H9 (cell line): ENCODE results near the gene EDAR. TPM values are rescaled to one million over a fixed set of nuclear protein-coding genes. Genes with fewer than 3 reads are reported as not detected.

Experiments
- DNase-seq: peaks from one replicate; pipeline ENCODE4 v3.0.0-alpha.2; 2017
- H2AFZ ChIP-seq: one replicate; pipeline ENCODE4 v1.6.1; 2013; ENCODE audit warnings: mild to moderate bottlenecking, low read length, control low read depth, moderate library complexity
- H2AK5ac ChIP-seq: 2 replicates; pipeline ENCODE4 v1.6.1; 2013; ENCODE audit warnings: low read length, control low read depth, mixed read lengths; ENCODE audit not compliant: insufficient read length
- H2BK120ac ChIP-seq: one replicate; pipeline ENCODE4 v1.6.1; 2013; ENCODE audit warnings: low read depth, mild to moderate bottlenecking, low read length, control low read depth, inconsistent platforms; ENCODE audit not compliant: poor library complexity, severe bottlenecking
- H2BK12ac ChIP-seq: 2 replicates; pipeline ENCODE4 v1.6.1; 2013; ENCODE audit warnings: low read length, control low read depth, mixed read lengths, low read depth; ENCODE audit not compliant: insufficient read length
- H2BK15ac ChIP-seq: 2 replicates; pipeline ENCODE4 v1.6.1; 2013; ENCODE audit warnings: low read depth, low read length, control low read depth
- H2BK20ac ChIP-seq: one replicate; pipeline ENCODE4 v1.6.1; 2013; ENCODE audit warnings: low read depth, mild to moderate bottlenecking, low read length, control low read depth, inconsistent platforms; ENCODE audit not compliant: poor library complexity, severe bottlenecking
- H2BK5ac ChIP-seq: 2 replicates; pipeline ENCODE4 v1.6.1; 2013; ENCODE audit warnings: low read length, control low read depth, mixed read lengths; ENCODE audit not compliant: insufficient read length
- H3K14ac ChIP-seq: 2 replicates; pipeline ENCODE4 v1.6.1; 2013; ENCODE audit warnings: low read length, control low read depth; ENCODE audit not compliant: insufficient read depth
- H3K18ac ChIP-seq: 2 replicates; pipeline ENCODE4 v1.6.1; 2013; ENCODE audit warnings: low read depth, mild to moderate bottlenecking, mixed read lengths, low read length, control low read depth; ENCODE audit not compliant: insufficient read length
- H3K23ac ChIP-seq: 2 replicates; pipeline ENCODE4 v1.6.1; 2013; ENCODE audit warnings: low read length, control low read depth, mixed read lengths, low read depth; ENCODE audit not compliant: insufficient read length
- H3K23me2 ChIP-seq: 2 replicates; pipeline ENCODE4 v1.6.1; 2013; ENCODE audit warnings: low read depth, mild to moderate bottlenecking, mixed read lengths, low read length, control low read depth; ENCODE audit not compliant: insufficient read length, poor library complexity, severe bottlenecking
- H3K27ac ChIP-seq: 2 replicates; pipeline ENCODE4 v1.5.1; 2013; ENCODE audit warnings: low read length, control low read depth, mixed read lengths, low read depth; ENCODE audit not compliant: insufficient read length
- H3K27me3 ChIP-seq: 2 replicates; pipeline ENCODE4 v1.6.1; 2013; ENCODE audit warnings: low read length, control low read depth, inconsistent platforms; ENCODE audit not compliant: insufficient read depth
- H3K4ac ChIP-seq: 2 replicates; pipeline ENCODE4 v1.6.1; 2013; ENCODE audit warnings: low read depth, mild to moderate bottlenecking, control low read depth, inconsistent platforms, low read length, moderate library complexity
- H3K4me1 ChIP-seq: 2 replicates; pipeline ENCODE4 v1.6.1; 2013; ENCODE audit warnings: low read length, control low read depth, inconsistent platforms; ENCODE audit not compliant: insufficient read depth
- H3K4me2 ChIP-seq: 2 replicates; pipeline ENCODE4 v1.6.1; 2013; ENCODE audit warnings: low read length, control low read depth, mixed read lengths; ENCODE audit not compliant: insufficient read length, insufficient read depth
- H3K56ac ChIP-seq: 2 replicates; pipeline ENCODE4 v1.6.1; 2013; ENCODE audit warnings: low read depth, mild to moderate bottlenecking, mixed read lengths, low read length, control low read depth; ENCODE audit not compliant: insufficient read length
- H3K79me1 ChIP-seq: 2 replicates; pipeline ENCODE4 v1.6.1; 2013; ENCODE audit warnings: low read depth, mild to moderate bottlenecking, moderate library complexity, low read length, control low read depth, inconsistent platforms; ENCODE audit not compliant: insufficient read depth, poor library complexity, severe bottlenecking
- H3K79me2 ChIP-seq: 2 replicates; pipeline ENCODE4 v1.6.1; 2013; ENCODE audit warnings: low read length, control low read depth, inconsistent platforms; ENCODE audit not compliant: insufficient read depth
- H3K9ac ChIP-seq: 2 replicates; pipeline ENCODE4 v1.6.1; 2013; ENCODE audit warnings: low read length, control low read depth, mixed read lengths; ENCODE audit not compliant: insufficient read length; ENCODE audit errors: extremely low read depth
- H3K9me3 ChIP-seq: one replicate; pipeline ENCODE4 v1.6.1; 2013; ENCODE audit warnings: low read depth, low read length, inconsistent platforms; ENCODE audit not compliant: control insufficient read depth
- H3T11ph ChIP-seq: one replicate; pipeline ENCODE4 v1.6.1; 2013; ENCODE audit warnings: mild to moderate bottlenecking, low read length, control low read depth, inconsistent platforms
- H4K20me1 ChIP-seq: one replicate; pipeline ENCODE4 v1.6.1; 2013; ENCODE audit not compliant: control insufficient read depth, insufficient read length, insufficient read depth
- H4K5ac ChIP-seq: 2 replicates; pipeline ENCODE4 v1.6.1; 2013; ENCODE audit warnings: low read depth, mild to moderate bottlenecking, mixed read lengths, low read length, control low read depth; ENCODE audit not compliant: insufficient read length
- H4K8ac ChIP-seq: replicated peaks from 2 replicates; pipeline ENCODE4 v1.6.1; 2013; ENCODE audit warnings: low read length, control low read depth, mixed read lengths, low read depth; ENCODE audit not compliant: insufficient read length
- H4K91ac ChIP-seq: 2 replicates; pipeline ENCODE4 v1.6.1; 2013; ENCODE audit warnings: low read depth, mild to moderate bottlenecking, moderate library complexity, mixed read lengths, low read length, control low read depth; ENCODE audit not compliant: insufficient read length
- H3K27ac Mint-ChIP-seq, 3 experiments: 2 replicates in 2 of 3; 3 replicates in 1 of 3; pipeline ENCODE4 v1.8.0; 2020 to 2021; ENCODE audit warnings: mixed read lengths in 3 of 3, mild to moderate bottlenecking in 1 of 3, moderate library complexity in 1 of 3
- H3K27me3 Mint-ChIP-seq: 2 replicates; pipeline ENCODE4 v1.8.0; 2021; ENCODE audit warnings: low read depth, mild to moderate bottlenecking, moderate library complexity, mixed read lengths
- H3K36me3 Mint-ChIP-seq, 3 experiments: 2 replicates in 2 of 3; 3 replicates in 1 of 3; pipeline ENCODE4 v1.8.0; 2020 to 2021; ENCODE audit warnings: low read depth in 3 of 3, mixed read lengths in 3 of 3; ENCODE audit not compliant: insufficient read depth in 1 of 3
- H3K4me1 Mint-ChIP-seq, 2 experiments: 2 replicates each; pipeline ENCODE4 v1.8.0; 2020; ENCODE audit warnings: mixed read lengths in 2 of 2
- H3K4me3 Mint-ChIP-seq, 2 experiments: 2 replicates in 1 of 2; 3 replicates in 1 of 2; pipeline ENCODE4 v1.8.0; 2020 to 2021; ENCODE audit warnings: mild to moderate bottlenecking in 2 of 2, mixed read lengths in 2 of 2, moderate library complexity in 1 of 2
- H3K9me3 Mint-ChIP-seq, 2 experiments: 2 replicates in 1 of 2; 3 replicates in 1 of 2; pipeline ENCODE4 v1.8.0; 2020; ENCODE audit warnings: mild to moderate bottlenecking in 2 of 2, mixed read lengths in 2 of 2, moderate library complexity in 1 of 2
- CTCF ChIP-seq: fragments of 200-600 bp; sonication (generic); conservative IDR thresholded peaks from 3 replicates; pipeline ENCODE4 v1.8.0; 2021; ENCODE audit warnings: antibody characterized with exemption, mild to moderate bottlenecking
- WGBS: extraction: QIAGEN DNeasy Blood & Tissue Kit; methylation state at CpG from one replicate; pipeline ENCODE4 v1.1.7; 2013; ENCODE audit warnings: missing lambda C conversion rate, low lambda C conversion rate, mixed read lengths; ENCODE audit not compliant: insufficient read length; ENCODE audit errors: extremely low coverage; 5-methylcytosine and 5-hydroxymethylcytosine counted together
- total RNA-seq: library from RNA; stranded (reverse); gene quantifications from 2 replicates; pipeline ENCODE4 v1.2.1, GENCODE V29; 2021

Gene EDAR
- total RNA-seq, 1 experiment from 2014 or later: not detected

GRCh38 chr2:108949316-108950239, 39.4 kb downstream of the EDAR start:
- peaks cover 6 to 17% (median 9%) of the 10 kb centered on the region in 3 experiments for H3K36me3 Mint-ChIP-seq
- WGBS: no CpG with 5 or more reads among the region's 4 CpGs

More at GRCh38 chr2:108949316-108950239, 39.4 kb downstream of the EDAR start:
- no peaks in the 10 kb centered on the region for H3K4me1 Mint-ChIP-seq
- H3K27ac ChIP-seq: no peak overlapping the region
- H3K27ac Mint-ChIP-seq: no peak overlapping the region
- no peak for DNase-seq
- H2BK15ac ChIP-seq: no peak overlapping the region
- no peak overlapping the region for H4K5ac ChIP-seq
- H3K4me3 Mint-ChIP-seq: no peak overlapping the region
- no peaks in the 10 kb centered on the region for H3K27me3 ChIP-seq
- no peaks in the 10 kb centered on the region for H3K9me3 ChIP-seq
- no peak overlapping the region for H3K18ac ChIP-seq
- H2BK5ac ChIP-seq: no peak overlapping the region
- no peaks in the 10 kb centered on the region for H4K20me1 ChIP-seq
- no peak overlapping the region for H3K23ac ChIP-seq
- H3K4me2 ChIP-seq: no peak overlapping the region
- peaks cover 33 to 38% of the 10 kb centered on the region in 2 experiments for H3K9me3 Mint-ChIP-seq
- no peak overlapping the region for H3T11ph ChIP-seq
- H4K91ac ChIP-seq: no peak overlapping the region
- TF ChIP-seq CTCF: no peak
- H3K4me1 ChIP-seq: no peaks in the 10 kb centered on the region
- H3K14ac ChIP-seq: no peak overlapping the region
- no peak overlapping the region for H3K56ac ChIP-seq
- H3K23me2 ChIP-seq: no peaks in the 10 kb centered on the region
- H2AFZ ChIP-seq: no peak overlapping the region
- H2BK12ac ChIP-seq: no peak overlapping the region
- no peak overlapping the region for H2AK5ac ChIP-seq
- H2BK120ac ChIP-seq: no peak overlapping the region
- no peaks in the 10 kb centered on the region for H3K79me1 ChIP-seq
- no peak overlapping the region for H3K9ac ChIP-seq
- no peak overlapping the region for H3K4ac ChIP-seq
- H3K27me3 Mint-ChIP-seq: peaks cover 6% of the 10 kb centered on the region
- no peaks in the 10 kb centered on the region for H3K79me2 ChIP-seq
- no peak overlapping the region for H4K8ac ChIP-seq
- H2BK20ac ChIP-seq: no peak overlapping the region
